ENCODE data around the gene TMEM273.

The TMEM273 gene

GRCh38 chr10:49128854-49129253, 59.3 kb downstream of the TMEM273 start:
- TF ChIP-seq CEBPB (IDR thresholded peaks at IDR 0.05) (no peak), YY1 (IDR thresholded peaks at IDR 0.05; ENCODE audit: low read depth) (no peak), NFIC (IDR thresholded peaks at IDR 0.05) (no peak), RAD21 (IDR thresholded peaks at IDR 0.05; ENCODE audit: low read depth) (no peak), USF1 (IDR thresholded peaks at IDR 0.05) (no peak), EP300 (IDR thresholded peaks at IDR 0.05; ENCODE audit: borderline replicate concordance) (no peak), TCF12 (IDR thresholded peaks at IDR 0.05; ENCODE audit: low read depth) (no peak), REST (IDR thresholded peaks at IDR 0.05; ENCODE audit: low read depth) (no peak), EGR1 (IDR thresholded peaks at IDR 0.05) (no peak), TAF1 (IDR thresholded peaks at IDR 0.05; ENCODE audit: low read depth) (no peak), MAX (IDR thresholded peaks at IDR 0.05) (no peak), FOXM1 (IDR thresholded peaks at IDR 0.05; ENCODE audit: borderline replicate concordance, low read depth) (no peak), ZBTB7A (IDR thresholded peaks at IDR 0.05; ENCODE audit: low read depth) (no peak), TEAD4 (IDR thresholded peaks at IDR 0.05) (no peak), CREB1 (IDR thresholded peaks at IDR 0.05; ENCODE audit: low read depth) (no peak)

GRCh38 chr10:49123981-49124950, 63.9 kb downstream of the TMEM273 start:
- TF ChIP-seq CEBPB (IDR thresholded peaks at IDR 0.05), result no peak
- TF ChIP-seq ZBTB7A (IDR thresholded peaks at IDR 0.05; ENCODE audit: low read depth), result no peak
- TF ChIP-seq REST (IDR thresholded peaks at IDR 0.05; ENCODE audit: low read depth), result no peak
- TF ChIP-seq NFIC (IDR thresholded peaks at IDR 0.05), result no peak
- TF ChIP-seq TCF12 (IDR thresholded peaks at IDR 0.05; ENCODE audit: low read depth), result no peak

GRCh38 chr10:49120911-49121310, 67.3 kb downstream of the TMEM273 start:
- no peak for TF ChIP-seq REST (IDR thresholded peaks at IDR 0.05; ENCODE audit: low read depth)
- TF ChIP-seq TEAD4 (IDR thresholded peaks at IDR 0.05), result no peak
- no peak for TF ChIP-seq TAF1 (IDR thresholded peaks at IDR 0.05; ENCODE audit: low read depth)
- TF ChIP-seq EP300 (IDR thresholded peaks at IDR 0.05; ENCODE audit: borderline replicate concordance), result no peak
- no peak for TF ChIP-seq ZBTB7A (IDR thresholded peaks at IDR 0.05; ENCODE audit: low read depth)
- TF ChIP-seq RAD21 (IDR thresholded peaks at IDR 0.05; ENCODE audit: low read depth), result no peak
- no peak for TF ChIP-seq USF1 (IDR thresholded peaks at IDR 0.05)
- no peak for TF ChIP-seq NFIC (IDR thresholded peaks at IDR 0.05)
- no peak for TF ChIP-seq EGR1 (IDR thresholded peaks at IDR 0.05)
- no peak for TF ChIP-seq TCF12 (IDR thresholded peaks at IDR 0.05; ENCODE audit: low read depth)

- TF ChIP-seq USF1 (IDR thresholded peaks at IDR 0.05), result no peak
- TF ChIP-seq EGR1 (IDR thresholded peaks at IDR 0.05), result no peak
- no peak for TF ChIP-seq CREB1 (IDR thresholded peaks at IDR 0.05; ENCODE audit: low read depth)
- no peak for TF ChIP-seq FOXM1 (IDR thresholded peaks at IDR 0.05; ENCODE audit: borderline replicate concordance, low read depth)
- TF ChIP-seq REST (IDR thresholded peaks at IDR 0.05; ENCODE audit: low read depth), result no peak
- no peak for TF ChIP-seq RAD21 (IDR thresholded peaks at IDR 0.05; ENCODE audit: low read depth)
- no peak for TF ChIP-seq TEAD4 (IDR thresholded peaks at IDR 0.05)
- TF ChIP-seq TAF1 (IDR thresholded peaks at IDR 0.05; ENCODE audit: low read depth), result no peak
- TF ChIP-seq YY1 (IDR thresholded peaks at IDR 0.05; ENCODE audit: low read depth), result no peak
- TF ChIP-seq NFIC (IDR thresholded peaks at IDR 0.05), result no peak
- TF ChIP-seq ZBTB7A (IDR thresholded peaks at IDR 0.05; ENCODE audit: low read depth), result no peak
Observed at GRCh38 chr10:49119746-49120145, 68.4 kb downstream of the TMEM273 start.
